ENCODE data around the gene SAPCD2.

Gene SAPCD2

GRCh38 chr9:137110911-137111787 lies 40.8 kb upstream of the SAPCD2 start:
- no peak overlapping the region for H3K4me3 ChIP-seq (ENCODE audit: low read depth, low read length)
- no peak for TF ChIP-seq CTCF (IDR thresholded peaks at IDR 0.05; ENCODE audit: borderline replicate concordance, insufficient read depth, low read depth, low read length)

- TF ChIP-seq CTCF (IDR thresholded peaks at IDR 0.05; ENCODE audit: borderline replicate concordance, insufficient read depth, low read depth, low read length) = no peak
- H3K4me3 ChIP-seq (ENCODE audit: low read depth, low read length) = no peak overlapping the region
These were observed 40.0 kb upstream of the SAPCD2 start for GRCh38 chr9:137110147-137110910.

- no peak for TF ChIP-seq CTCF (IDR thresholded peaks at IDR 0.05; ENCODE audit: borderline replicate concordance, insufficient read depth, low read depth, low read length)
- no peak overlapping the region for H3K4me3 ChIP-seq (ENCODE audit: low read depth, low read length)
These were observed 39.1 kb upstream of the SAPCD2 start for GRCh38 chr9:137109250-137110146.

- TF ChIP-seq CTCF (IDR thresholded peaks at IDR 0.05; ENCODE audit: borderline replicate concordance, insufficient read depth, low read depth, low read length) = no peak
- H3K4me3 ChIP-seq (ENCODE audit: low read depth, low read length) = no peak overlapping the region
These were observed 38.4 kb upstream of the SAPCD2 start for GRCh38 chr9:137108608-137109249.

- TF ChIP-seq CTCF (IDR thresholded peaks at IDR 0.05; ENCODE audit: borderline replicate concordance, insufficient read depth, low read depth, low read length) = no peak
- no peak overlapping the region for H3K4me3 ChIP-seq (ENCODE audit: low read depth, low read length)
These were observed 37.6 kb upstream of the SAPCD2 start for GRCh38 chr9:137107982-137108381.

- no peak for TF ChIP-seq CTCF (IDR thresholded peaks at IDR 0.05; ENCODE audit: borderline replicate concordance, insufficient read depth, low read depth, low read length)
- no peak overlapping the region for H3K4me3 ChIP-seq (ENCODE audit: low read depth, low read length)
These were observed 37.1 kb upstream of the SAPCD2 start for GRCh38 chr9:137107312-137107921.

All from GM12875 (cell line).